Stimulated activated CD4-positive, alpha-beta T cell treated with anti-CD3 and anti-CD28 coated beads, Interleukin-4, amount 100 ng/mL, for 1 hour (primary cell): ENCODE data around the gene ALPK1.
"Not testable (repeated sequence)": the region's sequence is repeated elsewhere in the genome, so short reads cannot be mapped to it uniquely, and the experiment has no call there.

Experiments
- DNase-seq: peaks from one replicate; pipeline ENCODE4 v3.0.0-alpha.2; 2020

Gene ALPK1

DNA sequence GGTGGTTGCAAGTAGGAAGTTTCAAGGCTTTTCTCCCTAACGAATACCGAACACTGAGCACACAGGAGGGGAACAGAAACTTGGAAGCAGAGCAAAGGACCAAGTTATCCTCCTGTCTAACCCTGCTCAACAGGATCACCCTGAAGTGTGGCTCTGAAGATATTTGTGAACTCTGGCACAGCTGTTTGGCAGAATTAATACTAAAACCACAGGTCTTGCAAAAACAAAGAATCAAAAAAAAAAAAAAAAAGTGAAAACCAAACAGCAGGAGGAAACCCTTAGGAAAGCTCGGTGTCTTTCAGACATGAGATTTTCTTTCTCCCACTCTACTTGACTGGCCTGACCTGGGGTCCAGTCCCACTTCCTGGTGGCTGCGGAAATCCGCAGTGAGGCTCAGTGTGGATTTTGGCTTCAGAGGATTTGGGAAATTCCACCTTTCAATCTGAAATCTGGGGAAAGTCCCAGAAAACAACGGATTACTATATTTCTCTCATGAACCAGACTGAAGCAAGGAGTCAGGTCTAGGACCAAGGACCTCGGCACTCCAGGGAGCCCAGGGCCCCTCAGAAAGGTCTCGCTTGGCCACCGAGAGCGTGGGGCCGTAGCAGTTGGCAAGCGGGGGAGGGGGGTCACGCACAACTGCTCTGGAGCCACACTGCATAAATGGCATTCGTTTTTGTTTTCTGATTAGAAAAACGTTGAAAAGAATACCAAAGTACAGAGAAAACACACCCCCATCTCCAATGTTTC lies 12.3 kb upstream of the ALPK1 start:
- DNase-seq = no peak

GRCh38 chr4:112287258-112287989 lies 9.7 kb upstream of the ALPK1 start:
- DNase-seq = no peak

GRCh38 chr4:112288455-112288854 lies 8.7 kb upstream of the ALPK1 start:
- DNase-seq = no peak

GRCh38 chr4:112289407-112290253 lies 7.5 kb upstream of the ALPK1 start:
- no peak for DNase-seq

DNA sequence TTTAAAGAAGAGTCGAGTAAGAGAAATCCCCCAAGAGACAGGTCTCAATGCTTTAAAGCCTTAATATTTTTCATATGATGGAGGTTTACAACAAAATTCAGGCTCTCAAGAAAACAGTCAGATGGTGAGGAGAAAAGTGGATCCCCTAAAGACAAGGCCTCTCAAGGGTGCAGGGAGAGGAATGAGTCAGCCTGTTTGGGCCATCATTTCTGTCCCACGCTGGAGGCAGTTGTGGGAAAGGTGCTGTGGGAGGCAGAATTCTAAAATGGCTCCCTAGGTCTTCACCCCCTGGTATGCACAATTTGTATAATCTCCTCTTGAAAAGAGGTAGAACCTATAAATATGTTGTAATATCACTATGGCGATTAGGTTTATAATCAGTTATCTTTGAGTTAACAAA lies 6.8 kb upstream of the ALPK1 start:
- no peak for DNase-seq

- DNase-seq = no peak
Observed at GRCh38 chr4:112299721-112300120, 2.6 kb downstream of the ALPK1 start.

DNA sequence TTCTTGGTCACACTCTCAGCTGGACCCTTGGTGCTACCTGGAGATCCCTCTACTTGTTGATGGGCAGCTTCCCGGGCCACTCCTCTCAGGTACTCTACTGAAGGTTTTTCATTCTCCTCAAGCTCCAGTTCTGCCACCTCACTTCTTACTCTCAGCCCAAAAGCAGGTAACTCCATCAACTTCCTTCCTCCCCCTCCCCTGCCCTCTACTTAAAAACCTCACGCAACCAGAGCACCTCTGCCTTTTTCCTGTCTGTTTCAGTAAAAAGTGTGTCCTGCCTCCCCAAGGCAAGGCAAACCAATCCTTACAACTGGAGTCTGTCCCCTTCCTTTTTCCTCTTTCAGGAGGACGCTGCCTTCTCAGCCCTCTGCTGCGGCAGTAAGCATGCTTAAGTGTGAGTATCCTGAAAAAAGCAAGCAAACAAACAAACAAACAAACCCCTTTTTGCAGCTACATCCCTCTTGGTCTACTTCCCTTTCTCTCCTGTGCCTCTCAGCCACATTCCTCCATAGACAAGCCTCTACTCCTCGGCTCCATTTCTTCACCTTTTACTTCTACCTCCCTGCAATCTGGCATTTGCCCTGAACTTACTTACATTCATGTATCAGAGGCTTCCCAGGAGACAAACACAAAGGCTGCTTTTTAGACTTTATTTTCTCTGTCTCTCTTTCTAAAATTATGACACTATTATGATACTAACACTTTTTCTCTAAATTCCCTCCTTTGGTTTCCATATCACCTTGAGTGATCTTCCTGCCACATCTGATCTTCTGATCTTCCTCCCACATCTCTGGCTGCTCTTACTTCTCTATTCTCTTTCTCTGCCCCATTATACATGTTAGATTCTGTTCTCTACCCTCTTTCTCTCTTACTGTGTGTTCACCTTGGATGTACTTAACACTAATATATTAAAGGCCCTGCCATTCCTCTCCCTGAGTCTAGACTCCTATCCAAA lies 5.4 kb downstream of the ALPK1 start:
- no peak for DNase-seq

DNA sequence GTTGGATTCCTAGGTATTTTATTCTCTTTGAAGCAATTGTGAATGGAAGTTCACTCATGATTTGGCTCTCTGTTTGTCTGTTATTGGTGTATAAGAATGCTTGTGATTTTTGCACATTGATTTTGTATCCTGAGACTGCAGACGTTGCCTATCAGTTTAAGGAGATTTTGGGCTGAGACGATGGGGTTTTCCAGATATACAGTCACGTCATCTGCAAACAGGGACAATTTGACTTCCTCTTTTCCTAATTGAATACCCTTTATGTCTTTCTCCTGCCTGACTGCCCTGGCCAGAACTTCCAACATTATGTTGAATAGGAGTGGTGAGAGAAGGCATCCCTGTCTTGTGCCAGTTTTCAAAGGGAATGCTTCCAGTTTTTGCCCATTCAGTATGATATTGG lies 8.3 kb downstream of the ALPK1 start:
- DNase-seq = not testable (repeated sequence)

DNA sequence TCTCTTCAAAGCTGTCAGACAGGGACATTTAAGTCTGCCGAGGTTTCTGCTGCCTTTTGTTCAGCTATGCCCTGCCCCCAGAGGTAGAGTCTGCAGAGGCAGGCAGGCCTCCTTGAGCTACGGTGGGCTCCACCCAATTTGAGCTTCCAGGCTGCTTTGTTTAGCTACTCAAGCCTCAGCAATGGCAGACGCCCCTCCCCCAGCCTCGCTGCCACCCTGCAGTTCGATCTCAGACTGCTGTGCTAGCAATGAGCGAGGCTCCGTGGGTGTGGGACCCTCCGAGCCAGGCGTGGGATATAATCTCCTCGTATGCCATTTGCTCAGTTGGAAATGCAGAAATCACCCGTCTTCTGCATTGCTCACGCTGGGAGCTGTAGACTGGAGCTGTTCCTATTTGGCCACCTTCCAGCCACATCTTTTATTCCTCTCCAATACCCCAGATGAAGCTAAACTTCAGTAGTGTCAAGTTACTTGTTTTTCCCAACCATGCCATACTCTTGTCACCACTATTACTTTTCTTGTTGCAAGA lies 12.2 kb downstream of the ALPK1 start:
- DNase-seq = not testable (repeated sequence)

- DNase-seq = no peak
Observed at GRCh38 chr4:112311516-112311915, 14.3 kb downstream of the ALPK1 start.

- DNase-seq = no peak
Observed at GRCh38 chr4:112312610-112313239, 15.6 kb downstream of the ALPK1 start.

GRCh38 chr4:112315446-112315845 lies 18.3 kb downstream of the ALPK1 start:
- no peak for DNase-seq

- DNase-seq = no peak
Observed at GRCh38 chr4:112316360-112316759, 19.2 kb downstream of the ALPK1 start.

DNA sequence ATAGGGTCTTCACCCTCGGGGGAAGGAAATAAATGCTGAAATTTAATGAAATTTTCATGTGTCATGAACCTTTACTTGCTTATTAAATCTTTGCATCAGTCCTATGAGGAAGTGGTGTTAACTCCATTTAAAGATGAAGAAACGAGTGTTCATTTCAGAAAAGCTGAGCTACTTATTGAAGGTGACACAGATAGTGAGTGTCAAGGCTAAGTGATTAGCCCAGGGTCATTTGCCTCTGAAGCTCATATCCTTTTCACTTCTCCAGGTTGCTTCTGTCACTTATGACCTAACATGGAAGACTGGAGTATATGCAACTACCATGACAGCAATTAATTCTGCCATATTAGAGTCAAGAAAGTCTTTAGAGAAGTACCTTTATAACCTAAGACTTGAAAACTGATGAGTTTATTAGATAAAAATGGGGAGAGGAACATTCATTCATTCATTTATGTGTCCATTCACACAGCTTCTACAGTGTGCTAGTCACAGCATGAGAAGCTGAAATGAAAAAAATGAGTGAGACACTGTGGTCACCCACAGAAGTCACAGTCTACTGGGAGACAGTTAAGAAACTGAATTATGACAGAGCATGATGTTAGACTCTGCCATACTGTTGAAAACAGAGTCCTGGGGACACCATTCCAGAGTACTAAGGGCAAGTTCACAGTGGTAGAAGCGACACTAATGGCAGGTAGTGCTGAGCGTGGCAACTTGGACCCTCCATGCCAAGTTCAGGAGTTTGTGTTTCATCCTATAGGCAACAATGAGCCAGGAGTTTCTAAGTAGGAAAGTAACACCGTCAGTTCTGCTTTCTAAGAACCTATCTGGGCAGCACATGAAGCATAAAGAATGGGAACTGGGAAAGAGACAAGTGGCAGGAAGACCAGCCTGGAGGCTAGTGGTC lies 21.3 kb downstream of the ALPK1 start:
- DNase-seq = no peak

- DNase-seq = peak; percentile 75
Observed at GRCh38 chr4:112321776-112322684, 24.9 kb downstream of the ALPK1 start.

DNA sequence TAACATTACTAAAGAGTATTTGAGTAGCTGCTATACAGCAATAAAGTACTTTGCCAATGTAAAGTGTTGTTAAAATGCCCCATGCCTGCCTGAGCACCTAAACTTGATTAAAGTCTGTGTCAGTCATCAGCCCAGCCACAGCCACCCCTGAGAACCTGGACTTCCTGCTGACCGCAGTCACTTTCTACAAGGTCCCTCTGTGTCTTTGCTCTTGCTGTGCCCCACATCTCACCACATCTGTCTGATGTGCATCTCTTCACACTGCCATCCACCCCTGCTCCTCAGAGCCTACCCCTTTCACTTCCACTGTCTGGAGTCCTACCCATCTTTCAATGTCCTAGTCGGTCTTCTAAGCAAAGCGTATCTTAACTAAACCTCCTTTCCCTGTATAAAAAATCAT lies 25.7 kb downstream of the ALPK1 start:
- no peak for DNase-seq

DNA sequence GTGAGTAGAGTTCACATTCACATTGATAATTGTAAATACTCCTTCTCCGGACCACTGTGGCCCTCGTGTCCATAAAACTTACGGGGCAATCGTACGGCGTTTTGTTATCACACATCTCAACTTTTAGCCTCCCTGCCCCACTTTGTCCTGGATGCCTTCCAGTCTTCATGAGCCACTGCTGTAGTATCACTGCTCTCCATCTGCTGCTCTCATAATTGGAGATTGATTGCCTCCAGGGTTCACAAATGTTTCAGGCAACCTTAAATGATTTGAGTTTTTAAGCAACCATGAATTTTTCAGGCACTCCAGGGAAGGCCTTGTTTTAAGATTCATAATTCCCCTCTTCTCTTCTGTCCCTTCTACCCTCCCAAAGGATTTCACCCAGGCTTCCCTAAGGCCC lies 28.4 kb downstream of the ALPK1 start:
- DNase-seq = no peak

GRCh38 chr4:112327965-112328733 lies 31.0 kb downstream of the ALPK1 start:
- DNase-seq = no peak

DNA sequence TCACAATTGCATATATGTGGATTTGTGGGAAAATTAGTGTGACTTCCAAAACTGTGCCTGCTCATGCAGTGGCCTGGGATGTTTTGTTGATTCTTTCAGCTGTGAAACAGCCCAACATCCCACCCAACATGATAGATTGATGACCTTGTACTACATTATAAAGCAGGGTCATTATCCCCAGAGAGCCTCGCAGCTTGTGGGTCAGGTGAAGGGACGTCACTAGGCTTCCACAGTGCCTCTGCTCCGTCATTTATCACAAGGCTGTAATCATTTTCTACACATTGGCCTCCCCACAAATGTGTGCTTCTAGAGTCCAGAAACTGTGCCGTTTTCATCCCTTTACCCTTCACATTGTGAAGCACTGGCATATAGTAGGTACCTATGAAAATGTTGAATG lies 31.6 kb downstream of the ALPK1 start:
- no peak for DNase-seq
